HG03432 (cell line): ENCODE data around the gene ADGRL3.
A peak's percentile ranks its signal among the peaks of the same experiment; 100 is the strongest.
"Not testable (repeated sequence)": the region's sequence is repeated elsewhere in the genome, so short reads cannot be mapped to it uniquely, and the experiment has no call there.

Experiments used
- ATAC-seq: cut with Tn5 transposase; IDR thresholded peaks from one replicate; pipeline ENCODE4 v1.9.1; 2021; ENCODE audit warnings: mild to moderate bottlenecking, moderate library complexity; ENCODE audit not compliant: unreplicated experiment

The ADGRL3 gene

GRCh38 chr4:61771056-61771455, 570.9 kb downstream of the ADGRL3 start:
- no peak for ATAC-seq

GRCh38 chr4:61772126-61772525, 572.0 kb downstream of the ADGRL3 start:
- ATAC-seq, result no peak

GRCh38 chr4:61773655-61774245, 573.6 kb downstream of the ADGRL3 start:
- ATAC-seq, result no peak

DNA sequence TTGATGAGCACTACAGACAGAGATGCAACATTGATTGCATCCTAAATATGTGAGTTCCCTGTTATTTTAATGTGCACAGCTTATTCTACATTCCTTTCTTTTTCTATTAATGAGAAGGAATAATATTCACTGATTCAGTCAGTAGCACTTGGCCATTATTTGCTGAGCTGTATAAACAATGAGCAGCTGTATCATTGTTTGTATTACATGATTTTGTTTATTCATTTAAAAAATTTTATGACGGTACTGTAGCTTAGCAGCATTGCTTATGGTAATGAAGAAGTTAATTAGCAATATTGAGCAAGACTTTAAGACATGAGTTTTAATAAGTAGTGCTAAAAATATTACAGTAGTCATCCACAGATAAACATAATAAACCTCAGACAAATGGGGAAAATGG, 582.0 kb downstream of the ADGRL3 start:
- ATAC-seq, result no peak

- ATAC-seq, result peak; percentile 99
Observed at GRCh38 chr4:61783050-61783449, 582.9 kb downstream of the ADGRL3 start.

- no peak for ATAC-seq
Observed at GRCh38 chr4:61785761-61786160, 585.6 kb downstream of the ADGRL3 start.

DNA sequence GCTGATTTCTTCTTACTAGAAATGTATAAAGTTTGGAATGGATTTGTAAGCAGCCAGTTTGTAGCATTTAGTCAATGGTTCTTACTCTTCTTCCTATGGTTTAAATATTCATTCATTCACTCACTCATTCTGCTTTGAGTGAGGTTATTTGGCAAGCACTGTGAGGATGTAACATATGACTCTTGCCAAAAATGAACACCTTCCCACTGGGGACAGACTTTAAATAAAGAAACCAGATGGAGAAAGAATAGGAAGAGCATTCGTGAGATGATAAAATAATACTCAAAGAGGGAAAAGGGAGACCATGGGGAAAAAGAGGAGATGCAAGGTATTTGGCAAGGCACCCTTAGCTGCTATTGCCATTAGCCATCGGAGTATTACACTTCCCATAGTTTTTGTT, 586.1 kb downstream of the ADGRL3 start:
- no peak for ATAC-seq

DNA sequence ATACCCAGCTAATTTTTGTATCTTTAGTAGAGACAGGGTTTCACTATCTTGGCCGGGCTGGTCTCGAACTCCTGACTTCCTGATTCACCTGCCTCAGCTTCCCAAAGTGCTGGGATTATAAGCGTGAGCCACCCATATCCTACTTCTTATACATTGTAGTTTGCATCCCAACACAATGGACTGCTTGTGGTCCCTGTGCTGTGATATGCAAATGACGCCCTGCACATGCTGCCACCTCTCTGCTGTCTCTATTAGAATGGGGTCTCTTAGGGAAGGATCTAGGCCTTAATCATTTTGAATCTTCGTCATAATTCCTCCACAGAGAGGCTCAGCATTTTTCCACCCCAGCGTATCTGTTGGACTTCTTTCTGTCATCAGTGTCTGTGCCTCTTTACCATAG, 595.9 kb downstream of the ADGRL3 start:
- ATAC-seq, result no peak

- no peak for ATAC-seq
Observed at GRCh38 chr4:61799794-61800193, 599.7 kb downstream of the ADGRL3 start.

GRCh38 chr4:61805227-61805626, 605.1 kb downstream of the ADGRL3 start:
- ATAC-seq, result no peak

GRCh38 chr4:61805979-61806378, 605.9 kb downstream of the ADGRL3 start:
- no peak for ATAC-seq

DNA sequence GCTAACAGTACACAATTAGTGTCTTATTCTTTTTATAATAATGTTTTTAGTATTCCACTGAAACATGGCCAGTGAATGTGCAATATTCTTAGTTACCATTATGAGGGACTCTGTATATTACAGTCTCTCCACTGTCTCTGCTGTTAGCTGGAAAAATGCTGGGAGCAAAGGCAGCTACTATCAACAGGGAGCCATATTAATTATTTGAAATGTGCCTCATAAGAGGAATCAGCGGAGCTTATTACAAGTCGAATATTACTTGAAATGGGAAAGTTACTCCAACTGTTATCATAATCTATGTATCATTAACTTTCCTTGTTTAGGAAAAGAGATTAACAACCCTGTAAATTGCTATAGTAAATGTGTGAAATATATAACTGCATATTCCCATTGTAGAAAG, 612.0 kb downstream of the ADGRL3 start:
- no peak for ATAC-seq

DNA sequence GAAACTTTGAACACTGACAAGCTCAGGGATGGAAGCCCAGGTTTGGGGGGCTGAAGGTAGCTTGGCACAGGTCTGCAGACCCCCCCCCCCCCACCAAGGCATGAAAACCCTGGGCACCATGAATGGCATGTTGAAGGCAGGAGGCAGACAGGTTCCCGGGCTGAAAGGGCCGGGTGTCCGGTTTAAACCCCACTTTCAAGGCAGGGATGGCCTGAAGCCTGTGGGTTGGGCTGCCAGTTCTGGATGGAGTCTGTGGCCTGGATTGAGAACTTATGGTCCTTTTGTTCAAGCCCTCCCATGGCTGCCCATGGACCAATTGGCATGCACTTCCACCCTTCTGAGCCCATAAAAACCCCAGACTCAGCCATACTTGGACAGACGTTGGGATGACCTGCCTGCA, 616.9 kb downstream of the ADGRL3 start:
- no peak for ATAC-seq

DNA sequence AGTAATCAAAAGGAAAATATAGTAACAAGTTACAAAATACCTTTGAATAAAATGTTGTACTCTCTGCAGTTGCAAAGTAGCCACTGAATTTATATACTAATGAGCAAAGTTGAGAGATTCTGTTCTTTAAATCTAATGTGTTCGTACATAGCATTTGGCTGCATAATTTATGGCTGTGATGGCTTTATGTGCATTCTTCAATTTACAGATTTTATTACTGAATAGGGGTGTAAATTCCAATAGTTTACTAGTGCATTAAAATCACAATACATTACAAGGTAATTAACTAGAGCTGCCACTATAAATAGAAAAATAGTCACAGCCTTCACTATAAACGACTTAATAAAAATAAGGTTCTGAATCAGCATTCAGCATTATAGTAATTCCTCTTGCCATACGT, 620.0 kb downstream of the ADGRL3 start:
- no peak for ATAC-seq

DNA sequence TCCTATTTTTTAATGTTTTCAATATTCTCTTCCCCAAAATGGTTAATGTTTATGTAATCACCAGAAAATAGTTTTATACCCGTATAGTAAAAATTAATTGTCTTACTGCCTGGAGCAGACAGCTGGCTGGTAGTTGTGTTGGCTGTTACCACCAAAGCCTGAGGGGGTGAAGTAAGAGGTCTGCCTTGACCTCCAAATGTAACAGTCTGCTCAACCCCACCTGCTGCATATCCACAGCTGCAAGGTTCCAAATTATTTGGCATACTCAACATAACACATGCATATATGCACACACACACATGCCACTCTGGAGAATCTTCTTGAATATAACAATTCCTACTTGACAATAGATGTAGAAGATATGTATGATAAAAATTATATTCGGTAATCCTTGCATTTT, 624.3 kb downstream of the ADGRL3 start:
- no peak for ATAC-seq

- no peak for ATAC-seq
Observed at GRCh38 chr4:61827907-61828391, 627.8 kb downstream of the ADGRL3 start.

- no peak for ATAC-seq
Observed at GRCh38 chr4:61828960-61829359, 628.8 kb downstream of the ADGRL3 start.

- no peak for ATAC-seq
Observed at GRCh38 chr4:61831987-61832386, 631.9 kb downstream of the ADGRL3 start.

DNA sequence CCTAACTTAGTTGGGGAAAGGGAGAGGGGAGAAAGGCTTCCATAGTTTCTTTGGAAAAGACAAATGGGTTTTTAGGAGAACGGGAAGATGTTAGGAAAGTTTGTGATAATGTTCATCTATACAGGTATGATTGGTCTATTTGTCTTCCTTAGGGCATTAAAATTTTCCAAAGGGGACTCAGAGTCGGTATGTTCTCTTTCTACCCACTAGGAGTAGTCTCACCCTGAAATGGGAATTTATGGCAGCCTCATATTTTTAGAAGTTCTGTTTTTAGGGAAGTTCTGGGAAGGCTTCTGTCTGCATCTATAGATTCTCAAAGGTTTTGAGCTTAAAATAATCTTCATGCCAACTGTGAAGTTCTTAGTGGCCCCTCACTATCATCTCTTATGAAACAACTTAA, 637.3 kb downstream of the ADGRL3 start:
- ATAC-seq, result no peak

DNA sequence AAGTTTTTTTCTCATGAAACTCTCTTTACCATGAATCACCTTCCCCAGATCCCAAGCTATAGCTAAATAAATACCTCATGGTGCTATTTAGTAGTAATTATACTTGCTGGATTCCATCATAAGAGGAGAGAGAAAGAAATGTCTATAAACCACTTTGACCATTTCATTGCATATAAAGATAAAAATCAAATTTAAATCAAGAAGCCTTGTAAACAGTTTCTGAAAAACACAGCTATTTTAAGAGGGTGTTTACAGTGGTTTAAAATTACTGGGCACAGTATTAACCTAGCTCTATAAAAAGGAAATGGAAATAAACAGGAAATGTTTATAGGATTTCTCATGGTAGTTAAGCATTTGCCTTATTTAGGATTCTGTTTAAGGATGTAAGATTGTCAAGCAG, 637.9 kb downstream of the ADGRL3 start:
- no peak for ATAC-seq

DNA sequence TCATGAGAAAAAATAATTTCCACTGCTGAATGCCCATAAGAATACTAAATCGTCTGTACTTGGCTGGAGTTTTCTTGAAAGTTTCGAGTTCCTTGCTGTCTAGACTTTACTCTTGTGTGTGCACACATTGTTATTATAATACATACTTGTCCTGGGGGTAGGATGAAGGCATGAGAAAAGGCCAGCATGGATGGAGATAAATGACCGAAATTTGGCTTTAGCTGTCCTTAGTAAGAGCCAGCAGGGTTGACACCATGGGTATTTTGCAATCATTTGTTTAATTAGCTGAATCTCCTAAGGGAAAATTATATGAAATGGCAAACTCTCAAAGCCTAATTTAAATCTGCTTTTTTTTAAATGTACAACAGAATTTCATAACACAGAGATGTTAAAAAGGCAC, 641.6 kb downstream of the ADGRL3 start:
- ATAC-seq, result no peak

DNA sequence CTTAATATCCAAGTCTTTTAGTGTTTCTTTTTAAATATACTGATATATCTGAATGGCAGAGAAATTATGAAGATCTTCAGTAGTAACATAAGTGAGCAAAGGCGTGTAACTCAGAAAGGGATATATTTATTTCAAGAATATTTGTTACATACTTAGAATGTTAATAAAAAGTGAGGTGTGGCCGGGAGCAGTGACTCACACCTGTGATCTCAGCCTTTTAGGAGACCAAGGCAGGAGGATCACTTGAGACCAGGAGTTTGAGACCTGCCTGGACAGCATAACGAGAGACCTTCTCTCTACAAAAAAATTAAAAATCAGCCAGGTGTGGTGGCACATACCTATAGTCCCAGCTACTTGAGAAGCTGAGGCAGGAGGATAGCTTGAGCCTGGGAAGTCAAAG, 651.0 kb downstream of the ADGRL3 start:
- ATAC-seq, result no peak

- not testable (repeated sequence) for ATAC-seq
Observed at GRCh38 chr4:61852105-61852504, 652.0 kb downstream of the ADGRL3 start.
